ENCODE results near the gene GIMAP8.

GIMAP8 gene

GRCh38 chr7:150410680-150411346, 39.6 kb upstream of the GIMAP8 start:
- DNase-seq (ENCODE audit: low read depth in 4 of 4, low spot score in 1 of 4): no peak

GRCh38 chr7:150411606-150412005, 38.8 kb upstream of the GIMAP8 start:
- no peak for DNase-seq (ENCODE audit: low read depth in 4 of 4, low spot score in 1 of 4)

- DNase-seq (ENCODE audit: low read depth in 4 of 4, low spot score in 1 of 4): no peak
Observed at GRCh38 chr7:150412016-150412415, 38.4 kb upstream of the GIMAP8 start.

GRCh38 chr7:150412518-150413488, 37.6 kb upstream of the GIMAP8 start:
- DNase-seq (ENCODE audit: low read depth in 4 of 4, low spot score in 1 of 4): no peak

- no peak for DNase-seq (ENCODE audit: low read depth in 4 of 4, low spot score in 1 of 4)
Observed at GRCh38 chr7:150413640-150414081, 36.8 kb upstream of the GIMAP8 start.

GRCh38 chr7:150415161-150416153, 35.0 kb upstream of the GIMAP8 start:
- no peak for DNase-seq (ENCODE audit: low read depth in 4 of 4, low spot score in 1 of 4)

- DNase-seq (ENCODE audit: low read depth in 4 of 4, low spot score in 1 of 4): no peak
Observed at GRCh38 chr7:150417239-150417638, 33.2 kb upstream of the GIMAP8 start.

GRCh38 chr7:150417863-150418262, 32.6 kb upstream of the GIMAP8 start:
- no peak for DNase-seq (ENCODE audit: low read depth in 4 of 4, low spot score in 1 of 4)

- DNase-seq (ENCODE audit: low read depth in 4 of 4, low spot score in 1 of 4): no peak
Observed at GRCh38 chr7:150420242-150420641, 30.2 kb upstream of the GIMAP8 start.

GRCh38 chr7:150420987-150421674, 29.3 kb upstream of the GIMAP8 start:
- DNase-seq (ENCODE audit: low read depth in 4 of 4, low spot score in 1 of 4): peak; percentile 77 to 85 (median 80)

- no peak for DNase-seq (ENCODE audit: low read depth in 4 of 4, low spot score in 1 of 4)
Observed at GRCh38 chr7:150421831-150422230, 28.6 kb upstream of the GIMAP8 start.

- no peak for DNase-seq (ENCODE audit: low read depth in 4 of 4, low spot score in 1 of 4)
Observed at GRCh38 chr7:150425670-150426069, 24.8 kb upstream of the GIMAP8 start.

- no peak for DNase-seq (ENCODE audit: low read depth in 4 of 4, low spot score in 1 of 4)
Observed at GRCh38 chr7:150428671-150429451, 21.6 kb upstream of the GIMAP8 start.

- no peak for DNase-seq (ENCODE audit: low read depth in 4 of 4, low spot score in 1 of 4)
Observed at GRCh38 chr7:150429699-150430098, 20.7 kb upstream of the GIMAP8 start.

- no peak for DNase-seq (ENCODE audit: low read depth in 4 of 4, low spot score in 1 of 4)
Observed at GRCh38 chr7:150430465-150431085, 19.9 kb upstream of the GIMAP8 start.

GRCh38 chr7:150431839-150432658, 18.4 kb upstream of the GIMAP8 start:
- DNase-seq (ENCODE audit: low read depth in 4 of 4, low spot score in 1 of 4): no peak

- no peak for DNase-seq (ENCODE audit: low read depth in 4 of 4, low spot score in 1 of 4)
Observed at GRCh38 chr7:150432915-150433892, 17.2 kb upstream of the GIMAP8 start.
